ENCODE data around the gene NAT16.

GRCh38 chr7:101153969-101154692, 26.0 kb downstream of the NAT16 start, which contains the start of gene AP1S1:
- TF ChIP-seq CTCF (IDR thresholded peaks at IDR 0.05) (peak in 2 of 4 experiments; percentile 8 to 21), POLR2A (IDR thresholded peaks at IDR 0.05) (peak in 1 of 2 donors; percentile 35)

All from uterus (tissue), 2 donors.